HG03025 (cell line): ENCODE data around the gene GUCA1A.
"Not testable (repeated sequence)": the region's sequence is repeated elsewhere in the genome, so short reads cannot be mapped to it uniquely, and the experiment has no call there.

ENCODE experiments used
- ATAC-seq: cut with Tn5 transposase; IDR thresholded peaks from one replicate; pipeline ENCODE4 v1.9.1; 2021; ENCODE audit warnings: mild to moderate bottlenecking, moderate library complexity; ENCODE audit not compliant: unreplicated experiment, low FRiP score

Gene GUCA1A

DNA sequence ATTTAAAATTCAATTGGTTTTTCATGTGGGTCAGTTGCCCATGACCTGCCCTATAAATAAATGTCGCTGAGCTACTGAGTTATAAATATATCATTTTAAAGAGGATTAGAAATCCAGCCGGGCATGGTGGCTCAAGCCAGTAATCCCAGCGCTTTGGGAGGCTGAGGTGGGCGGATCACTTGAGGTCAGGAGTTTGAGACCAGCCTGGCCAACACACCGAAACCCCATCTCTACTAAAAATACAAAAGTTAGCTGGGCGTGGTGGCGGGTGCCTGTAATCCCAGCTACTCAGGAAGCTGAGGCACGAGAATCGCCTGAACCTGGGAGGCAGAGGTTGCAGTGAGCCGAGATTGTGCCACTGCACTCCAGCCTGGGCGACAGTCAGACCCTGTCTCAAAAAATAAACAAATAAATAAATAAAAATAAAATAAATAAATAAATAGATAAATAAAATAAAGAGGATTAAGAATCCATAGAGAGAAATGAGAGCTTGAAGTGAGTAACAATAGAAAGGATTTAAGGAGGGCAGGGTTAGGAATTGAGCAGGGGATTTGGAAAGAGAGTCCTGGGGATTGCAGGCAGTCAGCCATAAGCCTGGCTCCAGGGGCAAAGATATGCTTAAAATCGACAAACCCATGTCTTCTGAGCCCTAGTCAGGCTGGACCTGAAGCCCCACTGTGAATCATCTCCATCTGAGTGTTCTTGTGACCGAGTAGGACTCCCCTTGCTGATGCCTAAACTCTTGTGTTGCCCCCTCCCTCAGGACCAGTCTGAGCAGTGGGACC, 29.2 kb downstream of the GUCA1A start:
- not testable (repeated sequence) for ATAC-seq

DNA sequence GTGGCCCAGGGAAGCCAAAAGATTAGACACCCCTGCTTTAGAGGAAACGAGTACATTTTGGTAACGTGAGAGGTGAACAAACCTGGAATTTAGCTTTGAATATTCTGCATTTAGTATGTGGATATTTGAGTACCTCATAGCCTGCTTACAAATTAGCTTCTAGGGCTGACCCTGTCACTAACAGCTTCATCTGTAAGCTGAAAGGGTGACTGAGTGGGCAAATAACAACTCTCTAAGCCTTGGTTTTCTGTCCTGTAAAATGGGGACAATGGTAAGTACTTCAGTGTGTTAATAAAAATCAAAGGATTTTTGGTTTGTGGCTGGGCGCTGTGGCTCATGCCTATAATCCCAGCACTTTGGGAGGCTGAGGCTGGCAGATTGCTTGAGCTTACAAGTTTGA, 30.0 kb downstream of the GUCA1A start:
- ATAC-seq, result no peak

DNA sequence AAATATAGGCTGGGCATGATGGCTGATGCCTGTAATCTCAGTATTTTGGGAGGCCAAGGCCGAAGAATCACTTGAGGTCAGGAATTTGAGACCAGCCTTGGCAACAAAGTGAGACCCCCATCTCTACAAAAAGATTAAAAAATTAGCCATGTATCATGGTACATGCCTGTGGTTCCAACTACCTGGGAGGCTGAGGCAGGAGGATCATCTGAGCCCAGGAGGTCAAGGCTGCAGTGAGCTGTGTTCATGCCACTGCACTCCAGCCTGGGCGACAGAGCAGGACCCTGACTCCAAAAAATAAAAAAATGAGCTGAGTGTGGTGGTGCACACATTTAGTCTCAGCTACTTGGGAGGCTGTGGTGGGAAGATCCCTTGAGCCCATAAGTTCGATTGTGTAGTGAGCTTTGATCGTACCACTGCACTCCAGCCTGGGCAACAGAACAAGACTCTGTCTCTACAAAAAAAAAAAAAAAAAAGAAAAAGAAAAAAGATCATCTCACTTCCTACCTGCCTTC, 31.7 kb downstream of the GUCA1A start:
- ATAC-seq, result no peak

DNA sequence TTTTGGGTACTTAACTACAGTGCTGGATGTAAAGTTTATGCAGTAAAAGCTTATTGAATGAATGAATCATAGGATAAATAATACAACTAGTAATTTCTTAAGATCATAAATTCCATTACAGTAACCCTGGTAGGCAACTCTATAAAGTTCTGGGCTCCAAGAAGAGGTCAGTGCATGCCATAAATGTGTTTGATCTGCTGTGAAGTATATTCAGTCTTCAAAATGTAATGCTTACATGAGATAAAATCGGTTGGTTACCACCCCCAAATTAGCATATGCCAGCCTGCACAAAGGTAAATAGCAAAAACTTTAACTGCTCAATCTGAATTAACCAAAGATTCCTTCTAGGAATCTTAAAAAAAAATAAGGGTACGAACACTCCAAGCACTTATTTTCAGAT, 34.4 kb downstream of the GUCA1A start:
- ATAC-seq, result not testable (repeated sequence)

DNA sequence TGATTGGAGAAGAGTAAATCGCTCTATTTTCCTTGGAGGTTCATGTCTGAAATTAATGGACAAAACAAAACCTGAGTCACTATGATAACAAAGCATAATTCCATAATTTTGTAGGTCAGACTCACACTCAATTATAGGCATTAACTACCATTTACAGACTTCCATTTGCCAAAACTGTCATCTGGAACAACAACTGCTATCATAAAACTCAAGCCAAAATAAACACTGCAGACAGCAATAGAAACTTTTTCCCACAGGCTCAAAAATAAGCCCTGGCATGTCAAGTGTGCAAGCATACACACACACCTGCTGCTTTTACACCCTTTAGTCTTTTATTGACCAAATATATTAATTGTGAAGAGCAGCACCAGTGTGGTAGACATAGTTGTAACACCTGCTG, 37.4 kb downstream of the GUCA1A start:
- ATAC-seq, result no peak

DNA sequence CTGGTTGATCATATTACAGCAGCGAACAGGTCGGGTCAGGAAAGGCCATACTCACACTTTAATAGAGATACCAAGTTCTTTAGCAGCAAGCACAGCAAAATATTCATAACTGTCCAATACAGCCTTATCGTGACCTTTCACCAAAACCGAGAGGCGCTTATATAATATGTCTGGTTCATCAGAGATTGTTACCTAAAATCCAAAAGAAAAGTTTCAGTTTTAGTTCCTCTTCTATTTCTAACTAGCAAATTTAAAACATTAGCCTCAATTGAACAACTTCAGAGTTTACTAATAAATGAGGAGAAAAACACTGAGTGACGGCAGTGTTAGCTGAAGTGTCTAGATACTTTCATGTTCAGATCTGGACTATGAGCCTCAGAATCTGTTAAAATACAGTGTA, 38.6 kb downstream of the GUCA1A start:
- no peak for ATAC-seq

DNA sequence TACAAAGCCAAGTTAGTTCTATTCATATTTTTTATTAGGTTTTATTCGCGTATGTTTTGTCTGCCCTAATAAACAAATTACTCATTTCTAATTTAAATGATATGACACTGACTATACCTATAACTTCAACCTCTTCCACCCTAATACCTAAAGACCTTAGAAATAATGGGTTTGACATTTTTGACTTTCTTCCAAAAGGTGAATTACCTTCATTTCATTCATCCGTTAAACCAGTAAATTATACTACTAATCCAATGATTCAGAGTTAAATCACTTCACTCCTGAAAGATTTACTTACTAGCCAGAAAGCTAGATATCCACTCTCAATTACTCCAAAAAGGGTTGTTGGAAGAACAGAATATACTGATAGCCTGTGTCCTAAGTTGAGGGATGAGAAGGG, 39.3 kb downstream of the GUCA1A start:
- ATAC-seq, result no peak

DNA sequence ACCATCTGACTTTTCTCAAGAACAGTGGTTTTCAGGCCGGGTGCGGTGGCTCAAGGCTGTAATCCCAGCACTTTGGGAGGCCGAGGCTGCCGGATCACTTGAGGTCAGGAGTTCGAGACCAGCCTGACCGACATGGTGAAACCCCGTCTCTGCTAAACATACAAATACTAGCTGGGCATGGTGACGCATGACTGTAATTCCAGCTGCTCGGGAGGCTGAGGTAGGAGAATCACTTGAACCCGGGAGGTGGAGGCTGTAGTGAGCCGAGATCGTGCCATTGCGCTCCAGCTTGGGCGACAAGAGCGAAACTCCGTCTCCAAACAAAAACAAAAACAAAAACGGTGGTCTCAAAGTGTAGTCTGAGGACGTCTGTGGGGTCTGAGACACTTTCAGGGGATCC, 43.3 kb downstream of the GUCA1A start:
- not testable (repeated sequence) for ATAC-seq

DNA sequence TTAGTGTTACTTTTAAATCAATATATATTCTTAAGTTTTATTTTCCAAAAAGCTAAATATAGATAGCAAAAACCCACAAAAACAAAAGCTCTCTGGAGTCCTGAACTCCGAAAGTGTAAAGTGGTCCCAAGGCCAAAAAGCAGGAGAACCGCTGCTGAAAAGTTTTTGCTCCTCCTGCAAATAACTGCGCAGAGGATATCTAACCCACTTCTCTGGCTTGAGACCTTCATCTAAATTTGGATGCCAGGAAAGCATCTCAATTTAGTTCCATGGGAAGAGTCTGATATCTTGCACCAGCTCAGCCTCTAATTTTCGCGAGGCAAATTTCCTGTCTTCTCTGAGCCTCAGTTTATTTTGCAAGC, 44.0 kb downstream of the GUCA1A start:
- ATAC-seq, result no peak

DNA sequence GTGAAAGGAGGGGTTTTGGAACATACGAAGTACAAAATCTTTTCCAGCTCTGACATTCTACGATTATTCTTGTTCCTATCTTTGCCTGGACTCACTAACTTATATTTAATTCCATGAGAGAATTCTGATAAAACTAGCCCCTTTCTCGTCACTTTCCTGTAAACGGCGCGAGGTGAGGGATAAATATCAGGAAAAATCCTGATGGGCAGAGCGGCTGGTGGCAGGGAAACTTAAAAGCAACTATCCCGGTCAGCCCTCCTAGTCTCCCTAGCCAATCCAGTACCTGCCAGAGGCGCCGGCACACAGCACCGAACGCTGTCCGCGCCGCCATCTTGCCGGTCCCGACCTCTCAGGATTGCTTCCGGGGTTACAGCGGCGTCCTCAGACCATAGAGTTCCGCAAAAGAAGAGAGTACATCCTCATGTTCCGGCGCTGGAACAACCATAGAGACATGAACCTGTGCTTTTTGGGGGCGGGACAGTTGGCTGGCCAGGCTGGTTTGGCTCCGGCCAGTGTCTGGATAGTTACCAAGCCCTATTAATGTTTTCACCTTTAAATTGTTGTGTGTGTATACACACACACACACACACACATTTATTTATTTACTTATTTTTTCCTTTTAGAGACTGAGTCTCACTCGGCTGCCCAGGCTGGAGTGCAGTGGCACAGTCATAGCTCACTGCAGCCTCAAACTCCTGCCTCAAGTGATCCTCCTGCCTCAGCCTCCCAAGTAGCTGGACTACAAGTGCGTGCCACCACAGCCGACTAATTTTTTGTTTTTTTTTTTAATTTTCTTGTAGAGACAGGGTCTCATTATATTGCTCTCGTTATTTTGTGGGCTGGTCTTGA, 44.6 kb downstream of the GUCA1A start, which contains the start of gene MRPS10:
Gene MRPS10, minus strand, starts transcription at position 343 of the 849 bp plus-strand sequence. Its CDS starts 12 bp downstream, at position 331.
- ATAC-seq, result peak; percentile 81

DNA sequence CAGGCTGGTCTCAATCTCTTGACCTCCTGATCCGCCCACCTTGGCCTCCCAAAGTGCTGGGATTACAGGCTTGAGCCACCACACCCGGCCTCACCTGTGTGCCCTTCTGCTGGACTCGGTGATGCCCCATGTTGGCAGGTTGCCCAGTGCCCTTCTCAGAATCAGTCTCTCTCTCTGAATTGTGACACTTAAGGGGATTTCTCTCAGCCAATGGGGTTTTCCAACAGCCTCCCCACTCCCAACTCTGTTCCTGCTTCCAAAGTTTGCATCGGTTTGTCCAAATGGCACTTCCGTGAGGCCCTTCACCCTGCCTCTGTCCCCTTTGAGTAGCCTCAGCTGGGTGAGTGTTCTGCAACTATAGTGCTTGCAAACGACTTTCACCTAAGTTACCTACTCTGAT, 47.6 kb downstream of the GUCA1A start:
- ATAC-seq, result no peak

DNA sequence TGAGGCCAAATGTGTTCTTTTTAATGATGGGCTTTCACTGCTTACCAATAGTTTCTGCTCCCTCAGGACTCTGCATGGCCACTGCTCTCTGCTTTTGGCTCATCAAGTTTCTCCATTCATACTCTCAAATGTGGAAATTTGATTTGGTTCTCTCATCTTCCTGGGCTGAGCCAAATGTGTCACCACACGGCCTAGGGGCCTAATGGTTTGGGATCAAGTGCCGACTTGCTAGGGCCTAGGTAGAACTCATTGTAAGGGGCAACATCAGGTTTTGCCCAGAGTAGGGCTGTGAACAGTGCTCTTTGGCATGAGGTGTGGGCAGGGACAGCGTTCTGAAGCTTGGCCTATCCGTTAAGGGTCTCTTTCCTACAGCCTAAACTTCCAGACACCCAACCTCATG, 48.4 kb downstream of the GUCA1A start:
- ATAC-seq, result no peak

DNA sequence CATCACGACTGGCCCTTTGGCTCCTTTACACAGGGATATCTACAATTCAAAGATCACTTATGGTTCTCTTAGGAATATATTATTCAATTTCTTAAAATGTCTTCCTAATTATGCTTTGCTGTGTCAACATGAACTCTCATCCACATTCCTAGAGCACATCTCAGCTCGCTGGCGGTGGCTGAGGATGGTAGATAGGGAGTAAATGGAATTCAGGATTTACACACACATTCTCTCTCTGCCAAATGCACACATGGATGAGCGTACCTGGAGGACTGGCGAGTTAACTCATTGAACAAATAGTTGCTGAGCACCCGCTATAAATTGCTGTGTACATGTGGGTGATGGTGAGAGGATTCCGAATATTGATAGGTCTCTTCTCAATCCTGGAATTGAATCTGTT, 49.3 kb downstream of the GUCA1A start:
- ATAC-seq, result no peak

DNA sequence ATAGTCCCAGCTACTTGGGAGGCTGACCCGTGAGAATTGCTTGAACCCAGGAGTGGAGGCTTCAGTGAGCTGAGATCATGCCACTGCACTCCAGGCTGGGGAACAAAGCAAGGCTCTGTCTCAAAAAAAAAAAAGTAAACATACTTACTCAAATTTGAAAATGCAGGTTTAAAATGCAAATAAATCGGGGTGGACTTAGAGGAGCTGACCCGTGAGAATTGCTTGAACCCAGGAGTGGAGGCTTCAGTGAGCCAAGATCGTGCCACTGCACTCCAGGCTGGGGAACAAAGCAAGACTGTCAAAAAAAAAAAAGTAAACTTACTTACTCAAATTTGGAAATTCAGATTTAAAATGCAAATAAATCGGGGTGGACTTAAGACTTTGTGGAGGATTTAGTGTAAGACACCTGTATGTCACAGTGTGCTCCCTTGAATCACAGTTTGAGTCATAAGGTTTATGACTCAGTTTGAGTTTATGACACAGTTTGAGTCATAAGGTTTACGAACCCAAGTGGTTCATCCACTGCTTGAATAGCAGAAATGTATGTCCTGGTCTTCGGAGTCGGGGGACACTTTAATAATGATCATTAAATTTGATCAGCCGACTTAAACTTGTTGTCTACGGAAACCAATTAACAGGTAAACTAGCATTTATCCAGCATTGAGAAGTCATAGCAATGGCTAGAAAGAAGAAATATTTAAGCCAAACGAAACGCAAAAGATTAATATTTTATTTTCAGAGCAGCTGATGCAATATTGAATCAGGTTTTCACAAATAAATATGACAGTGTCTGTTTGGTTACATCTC, 51.3 kb downstream of the GUCA1A start:
- peak; percentile 83 for ATAC-seq

DNA sequence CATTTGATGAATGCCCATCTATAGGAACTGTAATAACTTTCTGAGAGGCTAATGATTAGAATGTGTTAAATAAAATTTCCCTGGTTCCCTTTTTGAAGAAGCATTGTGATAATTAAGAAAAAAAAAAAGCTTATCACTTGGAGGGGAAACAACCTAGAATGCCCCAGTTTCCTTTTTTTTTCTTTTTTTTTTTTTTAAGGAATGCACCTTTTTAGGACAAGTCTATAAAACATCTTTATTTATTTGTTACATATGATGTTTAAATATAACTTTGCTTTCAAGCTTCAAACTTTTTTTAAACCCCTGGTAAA, 51.8 kb downstream of the GUCA1A start:
- ATAC-seq, result no peak

DNA sequence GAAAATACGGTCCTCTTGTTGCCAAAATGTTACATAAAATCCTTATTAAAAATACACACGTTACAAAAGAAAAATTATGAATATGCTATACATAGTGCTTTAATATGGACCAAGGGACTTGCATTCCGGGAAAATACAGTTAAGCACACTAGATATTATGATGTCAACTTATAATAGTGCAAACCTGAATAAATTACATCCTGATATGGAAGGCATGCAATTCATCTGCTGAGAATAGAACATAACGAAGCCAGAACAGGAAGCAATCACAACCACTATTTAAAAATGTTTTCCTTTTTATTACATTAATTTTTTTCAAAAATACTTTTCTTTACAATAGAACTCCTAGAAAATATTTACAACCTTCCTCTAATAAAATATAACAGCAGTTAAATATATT, 52.3 kb downstream of the GUCA1A start:
- no peak for ATAC-seq

DNA sequence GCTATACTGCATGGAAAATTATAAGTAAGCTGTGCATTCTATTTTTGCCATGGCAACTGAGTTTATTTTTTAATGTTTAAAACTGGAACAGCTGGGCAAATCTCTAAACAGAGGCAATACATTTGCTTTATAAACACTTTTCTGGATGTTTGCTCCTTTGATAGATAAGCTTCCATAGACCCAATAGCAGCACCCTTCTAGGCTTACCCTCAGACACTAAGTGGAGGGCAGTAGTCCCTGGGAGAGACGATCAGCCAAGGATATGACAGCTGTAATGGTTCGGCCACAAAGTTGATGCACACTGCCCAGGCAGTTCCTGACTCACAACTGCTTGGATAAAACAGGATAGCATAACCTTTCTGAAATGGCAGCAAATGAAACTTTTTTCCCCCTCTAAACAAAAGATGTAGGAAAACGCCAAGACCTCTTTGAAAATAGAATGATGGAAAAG, 53.0 kb downstream of the GUCA1A start:
- no peak for ATAC-seq

DNA sequence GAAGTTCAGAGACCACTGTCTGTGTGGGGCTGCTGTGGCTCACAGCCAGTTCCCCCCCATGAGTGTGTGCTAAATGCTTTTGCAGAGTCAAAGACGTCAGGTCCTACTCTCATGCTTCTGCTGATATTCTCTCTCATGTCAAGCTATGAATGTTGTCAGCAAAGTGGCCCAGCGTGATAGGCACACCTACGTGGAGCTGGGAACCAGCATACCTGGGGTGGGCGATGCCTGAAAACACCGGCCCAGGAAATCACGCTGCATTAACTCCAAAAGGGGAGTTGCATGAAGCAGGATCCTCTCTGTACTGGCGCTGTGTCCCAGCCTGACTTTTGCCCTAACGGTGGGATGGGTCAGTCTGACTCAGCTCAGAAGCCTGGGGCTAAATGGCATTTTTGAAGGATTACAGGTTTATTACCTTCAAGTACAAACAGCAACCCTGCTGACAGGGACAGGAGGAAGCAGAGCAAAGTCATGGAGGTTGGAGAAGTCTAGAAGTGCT, 53.5 kb downstream of the GUCA1A start:
- ATAC-seq, result no peak

DNA sequence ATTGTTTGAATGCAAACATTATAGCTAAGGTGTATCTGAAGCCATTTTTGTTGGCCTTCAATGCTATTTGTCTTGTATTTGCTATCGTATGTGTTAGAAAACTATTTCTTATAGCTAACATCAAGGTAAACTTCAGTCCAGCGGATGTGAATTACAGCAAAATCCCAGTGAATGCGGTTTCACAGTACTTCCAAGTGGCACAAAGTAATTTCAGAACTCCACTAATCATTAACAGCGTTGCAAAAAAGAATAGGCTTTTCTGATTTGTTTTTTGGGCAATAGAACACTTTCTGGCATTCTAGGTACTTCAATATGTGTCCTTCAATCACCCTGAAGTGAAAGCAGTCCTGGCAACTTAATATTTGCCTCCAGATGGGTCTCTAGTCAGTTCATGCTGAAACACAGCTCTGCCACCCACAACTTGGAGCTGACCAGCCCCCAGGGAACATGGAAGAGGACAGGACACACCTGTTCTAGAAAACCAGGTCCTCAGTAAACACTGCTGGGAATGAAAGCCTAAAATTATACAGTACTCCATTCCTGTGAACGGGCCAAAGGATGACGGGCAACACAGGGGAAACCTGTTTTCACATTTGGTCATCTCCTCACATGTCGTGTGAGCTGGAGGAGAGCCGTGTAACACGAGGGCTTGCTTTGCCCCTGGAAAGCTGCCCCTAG, 54.1 kb downstream of the GUCA1A start:
- no peak for ATAC-seq

DNA sequence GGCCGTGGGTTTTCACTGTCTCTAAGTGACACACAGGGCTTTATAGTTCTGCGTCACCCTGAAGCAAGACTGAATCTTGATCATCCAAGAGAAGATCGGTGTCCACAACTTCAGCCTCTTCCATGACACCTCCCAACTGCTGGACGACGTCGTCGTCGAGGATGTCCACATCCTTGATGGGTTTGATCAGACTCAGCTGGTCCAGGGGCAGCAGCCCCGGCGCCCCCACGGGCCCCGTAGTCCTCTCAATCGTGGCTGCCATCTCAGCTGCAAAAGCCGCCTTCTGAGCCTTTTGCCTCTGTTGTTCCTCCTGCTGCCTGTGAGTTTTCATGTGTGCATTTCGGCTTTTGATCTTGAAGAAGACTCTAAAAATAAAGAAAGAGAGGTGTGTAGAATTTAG, 55.1 kb downstream of the GUCA1A start:
- ATAC-seq, result no peak
